IMR-90 (cell line): ENCODE results near the gene DHX15.

Source experiments
- CTCF ChIP-seq: conservative IDR thresholded peaks from 2 replicates; pipeline ENCODE4 v1.5.1; 2012; ENCODE audit warnings: mild to moderate bottlenecking, low read depth, low read length, improper control_type of control experiment
- MAFK ChIP-seq: IDR thresholded peaks from 2 replicates; pipeline ENCODE4 v1.6.1; 2012; ENCODE audit warnings: low read depth, low read length, improper control_type of control experiment

- TF ChIP-seq MAFK (0 out of 2 replicates have a peak, but pooled peaks have one; percentile 37), CTCF (no peak)
Measured at GRCh38 chr4:24527371-24527770, 57.0 kb downstream of the DHX15 start.
